ENCODE results near the gene LAPTM5.

GRCh38 chr1:30804822-30805221 is 47.2 kb upstream of the LAPTM5 start:
- no peak for TF ChIP-seq POLR2AphosphoS5 (IDR thresholded peaks at IDR 0.05; ENCODE audit: low read length)
- no peak for TF ChIP-seq BRCA1 (IDR thresholded peaks at IDR 0.05; ENCODE audit: low read depth, low read length)
- TF ChIP-seq CTCF (IDR thresholded peaks at IDR 0.05 in 2 of 3, conservative IDR thresholded peaks at IDR 0.05 in 1 of 3; ENCODE audit: control insufficient read depth in 2 of 3, extremely low read depth in 1 of 3, insufficient read depth in 1 of 3, low read depth in 3 of 3, low read length in 3 of 3) = no peak
- no peak for TF ChIP-seq JUNB (IDR thresholded peaks at IDR 0.05)
- no peak for TF ChIP-seq POLR2A (IDR thresholded peaks at IDR 0.05; ENCODE audit: low read depth, low read length)

All from GM12878 (cell line).